LHCN-M2 (cell line): Measurements from ENCODE around the gene MYH2. TPM values are rescaled to one million over a fixed set of nuclear protein-coding genes. Genes with fewer than 3 reads are reported as not detected.
"Not testable (repeated sequence)": the region's sequence is repeated elsewhere in the genome, so short reads cannot be mapped to it uniquely, and the experiment has no call there.

Source experiments
- DNase-seq: peaks from one replicate; pipeline ENCODE4 v3.0.0-alpha.2; 2012; ENCODE audit warnings: low read depth
- polyA plus RNA-seq: library from polyadenylated mRNA; unstranded; fragments of >200 nt; gene quantifications from one replicate; pipeline ENCODE4 v1.2.1, GENCODE V29; 2012; ENCODE audit warnings: missing spikeins
- total RNA-seq: library from RNA; depleted of rRNA; stranded (reverse); fragments of >200 nt; gene quantifications from 2 replicates; pipeline ENCODE4 v1.2.3, GENCODE V29; 2014; rRNA removed

MYH2 gene
- 0.06 and 0.11 TPM in 2 replicates for total RNA-seq
- 0.38 TPM for polyA plus RNA-seq

- no peak for DNase-seq
These were observed at the start of gene MYH2 for GRCh38 chr17:10549096-10549842. Gene MYH2, minus strand, starts transcription at chr17:10549658. Its CDS starts 1,738 bp downstream, at chr17:10547920.

GRCh38 chr17:10598621-10599020 is 49.2 kb upstream of the MYH2 start:
- peak; percentile 19 for DNase-seq

DNA sequence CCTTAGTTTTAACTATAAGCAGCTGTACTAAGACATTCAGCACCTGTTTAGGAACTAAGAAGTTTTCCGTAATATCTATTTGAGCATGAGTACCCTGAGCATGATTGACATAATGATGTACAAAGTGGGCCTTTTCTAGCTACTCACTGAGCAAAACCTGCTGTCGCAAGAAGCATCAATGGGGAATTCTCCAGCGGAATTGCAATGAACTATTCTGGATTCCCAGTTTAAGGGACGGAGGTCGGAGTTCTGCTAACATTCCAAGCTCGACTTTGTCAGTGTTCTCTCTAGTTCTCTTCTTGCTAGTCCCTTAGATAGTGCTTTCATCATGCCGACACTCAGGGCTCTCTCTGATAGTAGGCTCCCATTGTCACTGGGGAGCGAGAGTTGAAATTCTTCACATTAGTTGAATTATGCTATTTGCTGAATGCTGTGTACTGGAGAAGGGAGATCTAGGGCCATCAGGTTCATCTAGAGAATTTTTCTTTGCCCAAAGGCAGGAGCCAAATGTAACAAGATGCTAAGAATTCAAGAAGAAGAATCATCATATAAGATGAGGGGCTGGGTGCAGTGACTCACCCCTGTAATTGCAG is 40.2 kb upstream of the MYH2 start:
- no peak for DNase-seq

DNA sequence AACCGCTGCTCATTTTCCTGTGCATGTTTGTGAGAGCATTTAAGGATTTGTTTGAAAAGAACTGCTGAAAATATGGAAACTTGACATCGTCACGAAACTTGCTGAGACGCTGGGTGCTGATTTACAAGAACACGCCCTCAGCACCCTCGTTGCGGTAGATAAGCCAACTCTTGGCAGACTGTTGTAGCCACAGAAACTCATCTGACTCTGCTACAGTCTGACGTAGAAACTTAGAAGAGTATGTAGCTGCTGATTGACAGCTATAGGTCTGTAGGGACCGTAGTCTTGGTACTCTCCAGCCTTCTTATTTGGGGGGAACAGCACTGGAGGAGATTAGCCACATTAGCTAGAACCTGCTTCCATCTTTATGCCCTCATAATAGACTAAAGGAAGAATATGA is 36.1 kb upstream of the MYH2 start:
- no peak for DNase-seq

- DNase-seq: no peak
These were observed 34.4 kb upstream of the MYH2 start for GRCh38 chr17:10583834-10584233.

GRCh38 chr17:10579270-10579669 is 29.8 kb upstream of the MYH2 start:
- DNase-seq: peak; percentile 75

GRCh38 chr17:10574324-10574723 is 24.9 kb upstream of the MYH2 start:
- DNase-seq: peak; percentile 80

GRCh38 chr17:10563991-10564660 is 14.7 kb upstream of the MYH2 start:
- no peak for DNase-seq

DNA sequence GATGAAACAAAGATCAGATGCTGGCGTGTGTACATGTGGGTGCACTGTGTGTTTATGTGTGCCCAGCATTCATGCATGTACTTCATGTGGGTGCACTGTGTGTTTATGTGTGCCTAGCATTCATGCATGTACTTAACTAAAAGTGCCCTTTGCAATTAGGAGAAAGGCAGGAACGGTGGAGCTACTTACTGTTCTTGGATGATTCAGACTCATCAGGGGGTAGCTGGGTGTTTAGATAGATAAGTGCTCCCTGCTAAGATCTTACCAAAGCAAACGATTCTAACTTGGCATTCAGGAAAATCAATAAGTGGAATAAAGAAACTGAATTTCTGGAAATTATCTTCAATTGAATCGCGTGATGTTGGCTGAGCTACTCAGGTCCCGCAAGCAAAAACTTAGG is 8.6 kb upstream of the MYH2 start:
- no peak for DNase-seq

DNA sequence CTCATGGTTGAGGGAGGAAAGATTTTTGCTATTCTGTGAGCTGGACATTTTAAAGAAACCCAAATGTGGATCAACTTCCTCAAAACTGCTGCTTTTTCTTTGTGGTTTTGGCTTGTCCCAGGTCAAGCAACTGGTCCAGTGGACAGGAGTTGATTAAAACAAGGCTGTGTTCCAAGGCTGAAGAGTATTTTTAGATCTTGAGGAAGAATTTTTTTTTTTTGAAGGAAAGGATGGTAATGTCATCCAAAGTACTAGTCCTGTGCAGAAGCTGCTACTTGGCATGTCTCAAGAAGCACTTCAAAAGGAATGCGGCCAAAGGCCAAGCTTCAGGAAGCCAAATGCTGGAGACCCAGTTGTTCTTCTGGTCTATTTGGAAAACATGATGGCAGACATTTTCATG is 8.0 kb upstream of the MYH2 start:
- DNase-seq: peak; percentile 80

GRCh38 chr17:10556301-10557005 is 7.0 kb upstream of the MYH2 start:
- DNase-seq: peak; percentile 72

GRCh38 chr17:10550014-10550413 is 556 bp upstream of the MYH2 start:
- no peak for DNase-seq

DNA sequence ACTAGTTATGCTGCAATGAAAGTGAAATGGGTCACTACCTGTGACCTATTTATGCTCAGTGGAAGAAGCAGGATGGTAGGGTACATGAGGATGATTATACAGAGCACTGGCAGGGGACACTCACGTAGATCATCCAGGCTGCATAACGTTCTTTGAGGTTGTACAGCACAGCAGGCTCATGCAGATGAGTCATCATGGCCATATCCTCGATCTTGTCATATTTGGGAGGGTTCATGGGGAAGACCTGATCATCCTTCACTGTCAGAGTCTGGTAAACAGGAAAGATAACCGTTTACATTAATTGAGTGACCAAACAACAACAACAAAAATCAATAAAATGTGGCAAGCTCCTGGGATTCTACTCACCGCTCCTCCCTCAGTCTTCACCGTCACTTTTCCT is 2.1 kb downstream of the MYH2 start:
- DNase-seq: peak; percentile 31

- DNase-seq: peak; percentile 48
These were observed 6.0 kb downstream of the MYH2 start for GRCh38 chr17:10543486-10543885.

- DNase-seq: not testable (repeated sequence)
These were observed 8.3 kb downstream of the MYH2 start for GRCh38 chr17:10541179-10541578.

DNA sequence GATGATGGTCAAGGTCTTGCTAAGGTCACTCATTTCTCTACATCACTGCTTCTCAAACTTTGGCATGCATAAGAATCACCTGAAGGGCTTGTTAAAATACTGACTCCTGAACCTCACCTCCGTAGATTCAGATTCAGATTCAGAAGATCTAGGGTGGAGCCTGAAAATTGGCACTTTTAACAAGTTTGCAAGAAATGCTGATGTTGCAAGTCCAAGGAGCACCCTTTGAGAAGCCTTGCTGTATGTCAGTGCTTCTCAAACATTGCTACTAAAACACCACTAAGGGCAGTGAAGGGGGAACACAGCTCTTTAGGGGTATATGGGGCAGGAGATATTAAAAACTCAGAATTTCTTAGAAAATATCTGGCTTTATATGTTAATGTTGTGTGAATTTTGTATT is 17.4 kb downstream of the MYH2 start:
- no peak for DNase-seq

DNA sequence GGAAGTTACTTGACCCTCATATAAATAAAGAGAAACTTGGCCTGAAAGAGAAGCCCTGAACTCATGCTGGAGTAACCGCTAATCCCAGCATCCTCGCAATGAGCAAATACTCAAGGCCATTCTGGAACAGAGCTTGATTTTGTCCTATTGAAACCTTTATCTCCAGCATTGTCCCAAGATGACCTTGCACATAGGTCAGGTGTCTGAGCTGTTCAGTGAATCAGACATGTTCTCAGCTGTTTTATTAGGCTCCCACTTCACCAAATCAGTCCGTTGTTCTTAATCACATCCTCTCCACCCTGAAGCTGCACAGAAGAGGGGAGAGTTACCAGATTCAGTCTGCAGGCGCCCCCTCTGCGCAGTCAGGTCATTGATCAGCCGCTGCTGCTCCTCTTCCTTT is 22.0 kb downstream of the MYH2 start:
- peak; percentile 38 for DNase-seq

DNA sequence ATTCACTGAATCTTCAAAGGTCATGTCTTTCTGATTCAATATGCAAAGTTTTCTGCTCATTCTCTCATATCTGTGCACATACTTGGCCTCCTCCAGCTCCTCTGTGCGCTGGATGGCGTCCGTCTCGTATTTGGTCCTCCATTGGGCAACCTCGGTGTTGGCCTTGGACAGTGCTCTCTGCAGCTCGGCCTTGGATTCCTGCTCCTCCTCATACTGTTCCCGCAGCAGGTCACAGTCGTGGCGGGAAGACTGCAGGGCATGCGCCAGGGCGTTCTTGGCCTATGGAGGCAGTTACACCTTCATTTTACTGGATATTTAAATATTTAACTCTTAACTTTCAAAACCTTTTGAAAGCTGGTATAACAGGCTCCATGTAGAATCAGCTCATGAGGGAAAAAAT is 22.9 kb downstream of the MYH2 start:
- no peak for DNase-seq

GRCh38 chr17:10523064-10523463 is 26.4 kb downstream of the MYH2 start:
- no peak for DNase-seq

- no peak for DNase-seq
These were observed 27.5 kb downstream of the MYH2 start for GRCh38 chr17:10521949-10522348.

DNA sequence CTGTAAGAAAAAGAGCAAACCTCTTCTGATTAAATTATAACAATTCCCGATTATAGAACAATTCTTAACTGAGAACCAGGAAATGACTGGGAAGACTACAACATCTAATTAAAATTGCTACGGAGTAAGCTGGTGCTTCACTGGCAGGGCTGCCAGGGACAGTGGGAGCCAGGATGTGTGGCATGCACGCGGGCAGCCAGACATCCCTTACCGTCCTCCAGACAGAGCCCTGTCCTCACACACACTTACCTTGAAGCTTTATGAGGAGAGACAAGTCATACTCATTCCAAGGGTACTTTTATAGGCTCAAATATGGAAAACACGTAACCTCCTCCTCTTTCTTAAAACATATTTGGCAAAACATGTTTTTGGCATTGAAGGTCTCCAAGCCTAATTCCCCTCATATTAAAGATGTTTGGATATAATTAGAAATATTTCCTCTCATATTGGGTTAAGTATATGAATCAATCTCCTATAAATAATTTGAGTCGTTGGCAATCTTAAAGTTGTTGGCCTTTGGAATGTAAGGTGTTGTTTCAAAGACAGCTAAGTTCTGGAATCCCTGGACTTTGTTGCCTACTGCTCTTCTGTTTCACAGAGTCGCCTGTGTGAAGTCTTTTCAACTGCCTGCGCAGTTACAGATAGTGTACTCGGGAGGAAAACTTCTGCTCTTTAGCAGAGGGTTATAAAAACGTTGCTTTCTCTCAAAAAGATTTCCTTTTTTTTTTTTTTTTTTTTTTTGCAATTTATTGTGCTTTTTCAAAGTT is 31.0 kb downstream of the MYH2 start, which contains the start of gene MYH1:
MYH1 (minus strand) TSS at position 272 of the 767 bp plus-strand sequence. CDS start 1,900 bp downstream, outside the sequence.
- no peak for DNase-seq
